Activated CD8-positive, alpha-beta T cell treated with anti-CD3 and anti-CD28 coated beads for 36 hours (primary cell): ENCODE measurements around the gene MACF1. TPM values are rescaled to one million over a fixed set of nuclear protein-coding genes. Genes with fewer than 3 reads are reported as not detected.

Experiments
- ATAC-seq: fragments of 200-7000 bp; cut with Tn5 transposase; one replicate; pipeline ENCODE4 v1.10.0; 2021; ENCODE audit warnings: mild to moderate bottlenecking, moderate library complexity
- CTCF ChIA-PET: fragments of 350-600 bp; sonication (Branson Sonifier 250); formaldehyde crosslinking; loops from one replicate; lab custom pipeline; 2021; ENCODE audit warnings: antibody characterized with exemption; lab: Charles Lee
- POLR2A ChIA-PET: fragments of 350-600 bp; sonication (Branson Sonifier 250); formaldehyde crosslinking; loops from one replicate; lab custom pipeline; 2021; ENCODE audit warnings: antibody characterized with exemption; lab: Charles Lee
- DNase-seq: peaks from one replicate; pipeline ENCODE4 v3.0.0-alpha.2; 2020
- H3K27ac Mint-ChIP-seq: one replicate; pipeline ENCODE4 v1.8.0; 2021; ENCODE audit warnings: mild to moderate bottlenecking, mixed read lengths
- H3K27me3 Mint-ChIP-seq: one replicate; pipeline ENCODE4 v1.8.0; 2021; ENCODE audit warnings: mixed read lengths
- H3K36me3 Mint-ChIP-seq: one replicate; pipeline ENCODE4 v1.8.0; 2021; ENCODE audit warnings: low read depth, mixed read lengths
- H3K4me1 Mint-ChIP-seq: one replicate; pipeline ENCODE4 v1.8.0; 2021; ENCODE audit warnings: low read depth, mixed read lengths
- H3K4me3 Mint-ChIP-seq: one replicate; pipeline ENCODE4 v1.8.0; 2021; ENCODE audit warnings: mild to moderate bottlenecking, moderate library complexity, mixed read lengths
- H3K9me3 Mint-ChIP-seq: one replicate; pipeline ENCODE4 v1.8.0; 2021; ENCODE audit warnings: mixed read lengths
- intact Hi-C: fragments of 100-400 bp; cut with micrococcal nuclease; formaldehyde crosslinking; loops from one replicate; pipeline ENCODE4 v1.10.0; 2022
- total RNA-seq, 2 experiments: library from RNA; stranded (reverse); gene quantifications; one replicate each; pipeline ENCODE4 v1.2.3, GENCODE V29; 2021
- TF ChIP-seq, protein P1 (sequence below): fragments of 200-600 bp; IDR thresholded peaks from one replicate; pipeline ENCODE4 v1.8.0; 2022; ENCODE audit warnings: antibody characterized with exemption, mild to moderate bottlenecking

MACF1 gene
- total RNA-seq, 2 experiments from 2014 or later: 201 to 215 TPM

DNA sequence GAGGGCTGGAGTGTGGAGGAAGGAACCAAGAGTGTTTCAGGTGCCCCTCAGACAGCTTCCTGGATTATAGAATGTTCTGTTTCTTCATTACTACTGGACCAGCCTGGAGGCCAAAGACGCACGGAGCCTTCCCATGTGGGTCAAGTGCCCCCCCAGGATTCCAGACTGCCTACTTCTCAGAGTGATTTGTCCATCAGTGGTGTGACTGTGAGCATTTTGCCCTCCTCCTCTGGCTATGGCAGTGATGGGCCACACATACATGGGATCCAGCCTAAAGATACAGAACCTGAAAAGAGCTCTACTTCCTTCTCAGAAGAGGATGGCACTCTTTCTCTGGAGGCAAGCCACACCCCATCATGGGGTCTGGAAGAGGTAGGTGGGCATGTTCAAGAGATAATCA is 64.9 kb downstream of the MACF1 start:
- H3K27ac Mint-ChIP-seq: peak overlapping the region; percentile 74
- TF ChIP-seq, protein P1, sequence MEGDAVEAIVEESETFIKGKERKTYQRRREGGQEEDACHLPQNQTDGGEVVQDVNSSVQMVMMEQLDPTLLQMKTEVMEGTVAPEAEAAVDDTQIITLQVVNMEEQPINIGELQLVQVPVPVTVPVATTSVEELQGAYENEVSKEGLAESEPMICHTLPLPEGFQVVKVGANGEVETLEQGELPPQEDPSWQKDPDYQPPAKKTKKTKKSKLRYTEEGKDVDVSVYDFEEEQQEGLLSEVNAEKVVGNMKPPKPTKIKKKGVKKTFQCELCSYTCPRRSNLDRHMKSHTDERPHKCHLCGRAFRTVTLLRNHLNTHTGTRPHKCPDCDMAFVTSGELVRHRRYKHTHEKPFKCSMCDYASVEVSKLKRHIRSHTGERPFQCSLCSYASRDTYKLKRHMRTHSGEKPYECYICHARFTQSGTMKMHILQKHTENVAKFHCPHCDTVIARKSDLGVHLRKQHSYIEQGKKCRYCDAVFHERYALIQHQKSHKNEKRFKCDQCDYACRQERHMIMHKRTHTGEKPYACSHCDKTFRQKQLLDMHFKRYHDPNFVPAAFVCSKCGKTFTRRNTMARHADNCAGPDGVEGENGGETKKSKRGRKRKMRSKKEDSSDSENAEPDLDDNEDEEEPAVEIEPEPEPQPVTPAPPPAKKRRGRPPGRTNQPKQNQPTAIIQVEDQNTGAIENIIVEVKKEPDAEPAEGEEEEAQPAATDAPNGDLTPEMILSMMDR: no peak
- ChIA-PET CTCF (interaction anchor here (0.8 to 2.3 kb wide), 8 partner anchors 9 to 171 kb away, joined by 3 to 14 read pairs (median 4); no protein-coding TSS in a partner anchor), POLR2A (interaction anchor here (1.4 kb wide), 1 partner anchor 76 kb away, joined by 3 read pairs; no protein-coding TSS in a partner anchor)
- no peak overlapping the region for H3K4me3 Mint-ChIP-seq
- peaks cover 74% of the 10 kb centered on the region for H3K4me1 Mint-ChIP-seq
- H3K36me3 Mint-ChIP-seq: peaks cover 18% of the 10 kb centered on the region
- no peaks in the 10 kb centered on the region for H3K9me3 Mint-ChIP-seq
- no peak for ATAC-seq
- intact Hi-C loops: no loop called here
- DNase-seq: no peak
- no peaks in the 10 kb centered on the region for H3K27me3 Mint-ChIP-seq

DNA sequence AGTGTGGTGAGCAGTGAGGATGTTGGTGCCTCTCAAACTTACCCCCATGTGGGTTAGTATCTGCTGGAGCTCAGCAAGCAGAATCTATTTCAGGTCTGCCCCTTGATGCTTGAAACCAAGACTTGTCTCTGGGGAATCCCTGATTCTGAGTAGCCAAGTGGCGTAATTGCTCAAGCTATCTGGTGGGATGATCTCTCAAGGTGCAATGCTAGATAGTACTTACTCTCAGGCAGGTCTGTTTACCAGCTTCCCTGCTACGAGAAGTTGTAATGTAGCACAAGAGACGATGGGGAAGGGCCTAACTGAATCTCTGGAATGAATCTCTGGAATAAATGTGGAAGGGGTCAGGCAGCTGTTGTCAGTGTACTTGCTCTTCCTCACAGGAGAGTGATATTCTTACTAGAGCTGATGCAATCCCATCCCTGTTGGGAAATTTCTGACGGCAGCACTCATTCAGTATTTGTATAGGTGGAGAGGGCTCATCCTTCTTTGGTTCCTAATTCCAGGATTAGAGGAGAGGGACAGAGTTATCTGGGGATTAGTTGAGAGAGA is 65.4 kb downstream of the MACF1 start:
- ATAC-seq (peak; percentile 65), DNase-seq (peak; percentile 32)
- Mint-ChIP-seq H3K9me3 (no peaks in the 10 kb centered on the region), H3K4me3 (peak overlapping the region; percentile 2), H3K4me1 (peaks cover 74% of the 10 kb centered on the region), H3K27ac (peak overlapping the region; percentile 74), H3K27me3 (no peaks in the 10 kb centered on the region), H3K36me3 (peaks cover 18% of the 10 kb centered on the region)
- ChIA-PET POLR2A (interaction anchor here (1.4 kb wide), 1 partner anchor 77 kb away, joined by 3 read pairs; no protein-coding TSS in a partner anchor), CTCF (interaction anchor here (0.8 to 2.3 kb wide), 8 partner anchors 9 to 172 kb away, joined by 3 to 14 read pairs (median 4); no protein-coding TSS in a partner anchor)
- TF ChIP-seq, protein P1: no peak
- intact Hi-C loops: no loop called here

DNA sequence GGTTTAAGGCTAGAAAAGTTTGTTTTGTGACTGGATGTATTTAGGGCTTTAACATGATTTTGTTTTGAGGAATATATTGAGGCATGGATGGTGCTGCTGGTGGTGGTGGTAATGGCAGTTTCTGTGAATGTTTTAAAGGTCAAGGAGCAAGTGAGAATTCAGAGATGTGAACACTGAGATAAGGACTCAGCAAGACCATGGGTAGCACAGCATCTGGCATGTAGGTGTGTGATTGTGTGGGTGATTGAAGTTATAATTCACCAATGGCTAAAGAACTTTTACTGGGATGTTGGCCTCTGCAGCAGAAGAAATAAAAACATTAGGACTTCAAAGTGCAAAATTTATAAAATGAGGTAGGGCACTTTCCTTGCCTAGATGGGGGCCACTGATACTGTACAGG is 65.9 kb downstream of the MACF1 start:
- CTCF ChIA-PET: interaction anchor here (1.1 to 2.3 kb wide), 3 partner anchors 12 to 86 kb away, joined by 11 to 14 read pairs (median 11); no protein-coding TSS in a partner anchor
- TF ChIP-seq, protein P1: no peak
- Mint-ChIP-seq H3K9me3 (no peaks in the 10 kb centered on the region), H3K27me3 (no peaks in the 10 kb centered on the region), H3K4me1 (peaks cover 71% of the 10 kb centered on the region), H3K36me3 (peaks cover 18% of the 10 kb centered on the region), H3K4me3 (no peak overlapping the region), H3K27ac (peak overlapping the region; percentile 74)
- POLR2A ChIA-PET: no interaction called here
- intact Hi-C loops: no loop called here
- DNase-seq (no peak), ATAC-seq (no peak)

DNA sequence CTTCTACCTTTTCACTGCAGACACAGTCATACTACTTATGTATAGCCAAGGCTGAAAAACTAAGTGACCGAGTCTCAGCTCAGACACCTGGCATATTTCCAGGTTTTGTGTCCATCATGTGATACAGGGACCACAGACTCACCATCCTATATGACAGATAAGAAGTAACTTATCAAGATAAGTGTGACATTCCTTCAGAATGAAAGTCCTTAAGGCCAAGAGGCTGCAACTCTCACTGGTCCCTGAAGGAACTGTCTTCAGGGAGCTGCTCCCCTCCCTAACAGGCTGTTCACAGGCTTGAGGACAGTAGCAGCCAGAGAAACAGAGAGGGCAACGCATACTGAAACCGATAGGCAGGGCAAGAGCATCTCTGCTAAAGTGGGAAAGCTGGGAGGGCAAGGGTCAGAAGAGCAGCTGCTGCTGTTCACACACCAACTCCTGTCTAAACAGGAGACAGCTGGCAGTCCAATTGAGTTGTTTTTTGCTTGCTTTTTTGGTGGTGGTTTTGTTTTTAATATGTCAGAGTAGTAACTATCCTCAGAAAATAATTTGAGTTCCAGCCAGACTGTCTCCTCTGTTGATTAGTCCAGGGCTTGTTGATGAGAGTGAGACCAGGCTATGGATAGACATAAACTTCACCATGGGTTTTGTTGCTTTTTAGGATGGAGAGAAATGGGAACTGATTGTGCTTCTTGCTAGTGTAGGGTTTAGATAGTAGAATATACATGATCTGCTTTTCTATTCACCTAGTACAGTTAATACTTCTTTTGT is 67.7 kb downstream of the MACF1 start:
- CTCF ChIA-PET: interaction anchor here (1.3 to 1.8 kb wide), 4 partner anchors 14 to 173 kb away, joined by 5 to 7 read pairs (median 6); no protein-coding TSS in a partner anchor
- Mint-ChIP-seq H3K36me3 (peaks cover 20% of the 10 kb centered on the region), H3K27me3 (no peaks in the 10 kb centered on the region), H3K27ac (peak overlapping the region; percentile 69), H3K4me3 (no peak overlapping the region), H3K4me1 (peaks cover 68% of the 10 kb centered on the region), H3K9me3 (no peaks in the 10 kb centered on the region)
- POLR2A ChIA-PET: no interaction called here
- intact Hi-C loops: no loop called here
- TF ChIP-seq, protein P1: no peak
- DNase-seq: peak; percentile 14
- ATAC-seq: peak; percentile 35
